ENCODE data around the gene FGF12.

FGF12 gene

GRCh38 chr3:192171213-192171612 is 556.1 kb downstream of the FGF12 start:
- no peak for DNase-seq

DNA sequence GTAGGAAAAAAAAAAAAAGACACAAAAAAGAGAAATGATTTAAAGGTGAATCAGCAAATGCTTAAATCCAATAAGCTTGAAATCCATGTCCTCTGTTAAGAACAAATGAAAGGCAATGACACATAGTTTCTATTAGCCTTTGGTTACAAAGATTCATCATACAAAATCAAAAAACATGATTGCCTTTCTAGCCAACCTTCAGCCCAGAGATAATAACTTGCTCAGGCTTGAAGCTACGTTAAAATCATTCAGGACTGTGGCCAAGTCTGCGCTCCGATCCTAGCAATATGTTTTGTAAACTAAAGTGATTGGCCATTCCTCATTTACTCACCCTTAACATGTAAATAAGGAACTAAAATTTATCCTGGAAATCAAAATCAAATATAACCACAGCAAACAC is 556.7 kb downstream of the FGF12 start:
- no peak for DNase-seq

DNA sequence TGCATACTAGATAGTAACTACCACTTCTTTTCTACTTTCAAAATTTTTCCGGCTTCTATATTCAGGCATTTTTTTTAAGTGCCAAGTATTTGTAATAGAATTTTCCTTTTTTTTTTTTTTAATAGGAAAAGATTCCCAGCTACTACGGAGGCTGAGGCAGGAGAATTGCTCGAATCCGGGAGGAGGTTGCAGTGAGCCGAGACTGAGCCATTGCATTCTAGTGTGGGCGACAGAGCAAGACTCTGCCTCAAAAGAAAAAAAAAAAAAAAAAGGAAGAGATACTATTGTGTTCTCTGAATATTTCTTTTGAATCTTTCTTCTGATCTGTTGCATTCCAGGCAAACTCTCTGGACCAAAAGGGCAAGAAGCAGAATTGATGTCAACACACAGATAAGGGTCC is 557.3 kb downstream of the FGF12 start:
- no peak for DNase-seq

- DNase-seq: no peak
Measured at GRCh38 chr3:192169332-192169915, 557.9 kb downstream of the FGF12 start.

- no peak for DNase-seq
Measured at GRCh38 chr3:192168202-192168601, 559.1 kb downstream of the FGF12 start.

- no peak for DNase-seq
Measured at GRCh38 chr3:192165552-192165951, 561.8 kb downstream of the FGF12 start.

DNA sequence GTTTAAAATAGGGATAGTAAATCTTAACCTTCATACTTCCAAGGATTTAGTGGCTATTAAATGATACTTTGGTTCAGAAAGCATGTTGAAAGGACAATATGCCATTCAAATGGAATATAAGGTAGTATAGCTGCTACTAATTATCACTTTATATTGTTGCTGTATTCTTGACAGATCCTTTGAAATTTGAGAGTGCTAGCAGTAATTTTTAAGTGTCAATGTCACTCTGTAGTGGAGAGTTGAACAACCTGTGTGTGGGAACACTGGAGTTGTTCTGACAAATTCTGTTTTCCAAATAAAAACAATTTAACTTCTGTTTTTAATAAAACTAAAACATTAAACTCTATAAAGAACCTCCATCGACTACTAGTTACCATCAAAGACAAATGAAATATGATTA is 565.7 kb downstream of the FGF12 start:
- DNase-seq: no peak

DNA sequence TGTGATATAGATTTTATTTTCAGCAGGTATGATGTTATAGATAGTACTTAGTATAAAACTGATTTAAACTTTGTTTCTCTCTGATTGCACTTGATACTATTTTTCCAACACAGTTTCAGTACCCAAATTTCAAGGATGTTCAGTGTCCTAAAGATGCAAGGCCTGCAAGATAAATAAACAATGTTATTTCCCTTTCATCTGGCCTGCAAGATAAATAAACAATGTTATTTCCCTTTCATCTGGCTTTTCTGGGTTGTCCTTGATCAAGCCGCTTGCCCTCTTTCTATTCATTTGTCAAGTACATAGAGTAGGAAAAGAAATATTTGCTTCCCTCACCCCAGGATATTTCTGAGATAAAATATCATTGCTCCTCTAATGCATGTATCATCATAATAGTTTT is 571.0 kb downstream of the FGF12 start:
- no peak for DNase-seq

DNA sequence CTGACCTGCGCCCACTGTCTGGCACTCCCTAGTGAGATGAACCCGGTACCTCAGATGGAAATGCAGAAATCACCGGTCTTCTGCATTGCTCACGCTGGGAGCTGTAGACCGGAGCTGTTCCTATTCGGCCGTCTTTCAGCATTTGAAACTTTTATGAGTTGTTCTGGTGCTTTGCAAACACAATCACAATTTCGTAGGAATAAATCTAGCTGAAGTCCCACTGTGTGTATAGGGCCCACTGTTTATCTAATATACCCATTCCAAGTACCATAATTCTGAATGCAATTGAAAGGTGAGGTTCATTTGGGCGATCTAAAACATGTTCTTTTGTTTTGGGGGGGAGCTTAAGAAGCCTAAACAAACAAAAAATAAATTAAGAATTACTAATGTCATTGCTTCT is 572.1 kb downstream of the FGF12 start:
- DNase-seq: peak; percentile 8

- DNase-seq: no peak
Measured at GRCh38 chr3:192133271-192133670, 594.1 kb downstream of the FGF12 start.

DNA sequence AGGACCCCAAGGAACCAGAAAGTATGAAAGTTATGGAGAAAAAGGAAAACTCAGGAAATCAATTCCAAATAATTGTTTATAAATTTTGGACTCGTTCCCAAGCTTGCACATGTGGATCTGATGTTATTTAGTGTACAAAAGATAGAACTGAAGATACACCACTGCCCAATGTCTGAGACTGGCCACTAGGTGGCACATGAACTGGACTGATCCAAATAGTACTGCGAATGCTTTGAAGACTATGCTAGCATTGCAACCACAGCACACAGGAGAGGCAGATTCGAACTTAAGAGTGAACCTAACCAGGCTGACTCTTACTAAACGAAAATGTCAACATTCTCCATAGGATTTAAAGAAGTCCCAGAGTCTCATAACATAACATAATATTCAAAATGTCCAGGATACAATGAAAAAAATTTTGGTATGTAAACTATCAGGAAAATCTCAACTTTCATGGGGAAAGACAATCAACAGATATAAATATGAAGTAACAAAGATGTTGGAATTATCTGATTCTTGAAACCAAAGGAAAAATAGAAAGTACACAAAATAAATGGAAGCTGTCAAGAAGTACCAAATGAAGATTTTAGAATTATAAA is 596.7 kb downstream of the FGF12 start:
- peak; percentile 15 for DNase-seq

GRCh38 chr3:192129586-192129985 is 597.8 kb downstream of the FGF12 start:
- no peak for DNase-seq

DNA sequence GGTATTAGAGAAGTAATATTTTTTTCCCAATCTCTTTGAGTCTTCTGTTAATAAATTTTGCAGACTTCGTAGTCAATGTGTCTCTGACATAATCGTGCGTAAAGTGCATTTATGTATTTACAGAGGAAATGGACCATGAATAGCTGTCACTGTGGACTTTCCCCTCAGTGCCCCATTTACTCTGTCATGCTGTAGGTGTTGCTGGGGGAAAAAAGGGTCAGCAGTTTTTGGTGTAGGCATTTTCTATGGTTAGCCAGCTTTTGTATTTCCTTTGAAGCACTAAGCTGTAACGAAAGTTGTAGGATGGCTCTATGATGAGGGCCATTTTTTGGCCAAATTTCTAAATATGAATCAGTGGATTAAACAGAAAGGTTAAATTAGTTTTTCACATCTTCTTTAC is 598.4 kb downstream of the FGF12 start:
- peak; percentile 5 for DNase-seq

DNA sequence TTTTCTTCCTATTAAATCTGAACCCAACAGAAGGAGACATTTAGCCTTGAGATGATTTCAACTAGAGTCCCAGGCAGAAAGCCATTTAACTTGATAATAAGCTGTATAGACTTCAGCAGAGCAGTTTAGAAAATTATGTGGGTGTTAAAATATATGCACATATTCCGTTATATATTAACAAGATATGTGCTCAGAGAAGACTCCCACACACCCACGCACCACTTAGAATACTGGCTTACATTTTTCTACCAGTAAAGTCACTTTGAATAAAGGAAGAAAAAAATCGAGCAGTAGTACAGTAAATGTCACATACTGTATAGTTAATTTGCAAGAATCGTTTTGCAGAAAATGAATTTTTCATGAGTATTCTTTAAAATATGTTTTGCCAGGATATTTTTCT is 599.3 kb downstream of the FGF12 start:
- DNase-seq: no peak

DNA sequence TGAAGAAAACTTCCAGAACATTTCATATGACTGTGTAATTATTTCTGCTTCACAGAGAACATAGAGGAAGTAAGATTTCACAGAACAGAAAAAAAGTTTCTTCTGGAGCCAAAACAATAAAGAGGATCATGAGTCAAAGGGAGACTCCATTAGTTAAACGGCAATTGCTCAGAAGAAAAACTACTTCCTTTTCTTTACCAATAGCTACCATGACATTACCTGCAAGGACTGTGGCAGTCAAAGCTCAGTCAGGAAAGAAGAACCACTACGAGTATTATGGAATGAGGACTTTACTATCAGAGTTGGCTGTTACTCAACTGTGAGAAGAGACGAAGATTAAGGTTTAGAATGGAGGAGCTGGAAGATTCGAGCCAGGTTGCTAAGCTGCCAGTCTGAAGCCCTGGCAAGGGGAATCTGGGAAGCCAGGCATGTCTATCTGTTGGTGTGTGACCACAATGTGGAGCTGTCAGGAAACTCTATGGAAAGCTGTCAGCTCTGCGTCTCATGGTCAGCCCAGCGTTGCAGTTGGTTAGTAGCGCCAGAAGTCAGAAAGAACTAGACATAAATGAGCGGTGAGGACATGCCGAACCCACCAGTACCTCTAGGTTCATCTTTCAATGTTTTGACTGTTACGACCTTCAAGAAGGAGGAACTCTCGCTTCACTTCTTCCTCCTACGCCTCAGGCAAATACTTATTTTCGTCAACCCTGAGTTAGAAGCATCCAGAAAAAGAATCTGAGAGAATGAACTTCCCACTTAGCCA is 604.3 kb downstream of the FGF12 start:
- no peak for DNase-seq

DNA sequence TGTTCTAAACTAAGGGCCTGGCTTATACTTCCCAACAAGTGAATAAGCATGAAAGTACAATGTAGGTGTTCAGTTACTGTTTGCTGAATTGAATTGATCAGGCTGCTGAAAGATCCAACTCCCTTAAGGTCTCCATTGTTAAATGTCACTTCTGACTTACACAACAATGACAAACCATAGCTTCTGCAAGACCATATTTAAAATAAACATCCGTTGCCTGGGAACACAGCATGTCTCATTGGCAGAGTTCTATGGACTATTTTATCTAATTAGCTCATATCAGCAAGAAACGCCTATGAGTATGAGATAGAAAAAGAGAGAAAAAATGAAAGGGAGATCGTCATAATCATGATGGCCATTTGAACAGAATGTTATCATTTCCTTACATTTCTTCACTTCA is 605.4 kb downstream of the FGF12 start:
- no peak for DNase-seq

DNA sequence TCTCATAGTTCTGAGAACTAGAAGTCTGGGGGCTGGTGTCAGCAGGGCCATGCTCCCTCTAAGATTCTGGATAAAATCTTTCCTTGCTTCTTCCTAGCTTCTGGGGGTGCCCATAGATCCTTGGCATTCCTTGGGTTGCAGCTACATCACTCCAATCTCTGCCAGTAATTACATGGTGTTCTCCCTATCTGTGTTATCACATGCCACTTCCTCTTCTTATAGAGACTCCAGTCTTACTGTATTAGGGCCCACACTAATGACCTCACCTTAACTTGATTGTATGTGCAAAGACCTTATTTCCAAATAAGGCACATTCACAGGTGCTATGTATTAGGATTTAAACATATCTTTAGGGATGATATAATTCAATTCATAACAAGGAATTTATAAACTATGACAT is 618.5 kb downstream of the FGF12 start:
- DNase-seq: no peak

- DNase-seq: no peak
Measured at GRCh38 chr3:192106543-192106942, 620.8 kb downstream of the FGF12 start.

DNA sequence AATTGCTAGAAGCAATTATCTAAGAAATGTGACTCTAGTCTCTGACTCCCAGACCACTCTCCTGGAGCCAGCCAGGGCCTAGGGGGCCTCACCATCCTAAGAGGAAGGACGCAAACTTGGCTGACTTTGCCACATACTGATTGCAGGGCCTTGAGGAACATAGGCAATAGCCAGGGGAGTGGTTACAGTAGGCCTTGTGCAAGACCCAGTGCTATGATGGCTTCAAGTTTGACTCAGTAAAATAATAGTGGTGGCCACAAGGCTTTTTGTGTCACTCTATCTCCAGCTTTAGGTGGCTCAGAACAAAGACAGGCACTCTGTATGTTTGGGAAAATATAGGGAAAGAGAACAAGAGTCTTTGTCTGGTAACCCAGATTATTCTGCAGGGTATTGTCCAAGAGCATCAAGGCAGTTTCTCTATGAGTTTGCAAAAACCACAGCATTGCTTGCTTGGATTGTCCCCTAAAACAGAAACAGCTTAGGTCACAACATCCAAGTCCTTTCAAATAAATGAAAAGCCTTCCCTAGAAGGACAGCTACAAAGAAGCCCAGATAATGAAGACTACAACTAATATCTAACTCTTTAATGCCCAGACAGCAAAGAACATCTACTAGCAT is 634.8 kb downstream of the FGF12 start:
- no peak for DNase-seq

- DNase-seq: no peak
Measured at GRCh38 chr3:192091831-192092230, 635.5 kb downstream of the FGF12 start.

GRCh38 chr3:192090586-192090985 is 636.8 kb downstream of the FGF12 start:
- DNase-seq: no peak

Data from retina (tissue), 1 donor.